Loucy (cell line): ENCODE results near the gene ZCCHC12.

ENCODE experiments used
- CTCF ChIP-seq: fragments of 200-600 bp; sonication (generic); conservative IDR thresholded peaks from 2 replicates; pipeline ENCODE4 v1.5.1; 2014; ENCODE audit warnings: mild to moderate bottlenecking, antibody characterized with exemption, low read length
- EZH2phosphoT487 ChIP-seq: fragments of 200-600 bp; IDR thresholded peaks from 2 replicates; pipeline ENCODE4 v1.6.1; 2018; ENCODE audit warnings: antibody characterized with exemption, mild to moderate bottlenecking, moderate library complexity, borderline replicate concordance

GRCh38 chrX:118802857-118803256 is 20.8 kb upstream of the ZCCHC12 start:
- TF ChIP-seq CTCF = no peak
- no peak for TF ChIP-seq EZH2phosphoT487
